Stimulated activated CD4-positive, alpha-beta T cell treated with anti-CD3 and anti-CD28 coated beads, Interleukin-15, amount 100 ng/mL, for 1 hour (primary cell): ENCODE data around the gene ZNF324.
"Not testable (repeated sequence)": the region's sequence is repeated elsewhere in the genome, so short reads cannot be mapped to it uniquely, and the experiment has no call there.

Source experiments
- DNase-seq, 2 donors: peaks; one replicate each; pipeline ENCODE4 v3.0.0-alpha.2; 2020; ENCODE audit warnings: low read depth in 1 of 2, low spot score in 1 of 2

ZNF324 gene

GRCh38 chr19:58498316-58499020 is 31.6 kb downstream of the ZNF324 start:
- no peak for DNase-seq

- peak; percentile 84 to 96 for DNase-seq
Measured at GRCh38 chr19:58499021-58499927, 32.4 kb downstream of the ZNF324 start.

DNA sequence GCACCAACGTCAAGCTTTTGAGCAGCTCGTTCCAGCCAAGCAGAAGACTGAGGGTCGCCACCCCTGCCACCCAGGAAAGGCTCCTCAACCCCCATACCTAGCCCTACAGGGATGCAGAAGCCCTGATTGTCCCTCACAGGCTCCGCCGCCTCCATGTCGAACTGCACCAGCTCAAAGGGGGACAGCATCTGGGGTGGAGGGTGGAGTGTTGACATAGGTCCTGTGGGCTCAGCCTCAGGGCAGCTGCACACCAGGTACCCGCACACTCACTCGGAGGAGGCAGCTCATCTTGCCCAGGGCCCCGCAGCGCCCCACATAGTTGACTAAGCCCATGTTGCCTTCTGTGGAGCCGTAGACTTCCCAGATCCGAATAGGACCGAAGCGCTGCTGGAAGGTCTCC is 33.4 kb downstream of the ZNF324 start:
- no peak for DNase-seq

DNA sequence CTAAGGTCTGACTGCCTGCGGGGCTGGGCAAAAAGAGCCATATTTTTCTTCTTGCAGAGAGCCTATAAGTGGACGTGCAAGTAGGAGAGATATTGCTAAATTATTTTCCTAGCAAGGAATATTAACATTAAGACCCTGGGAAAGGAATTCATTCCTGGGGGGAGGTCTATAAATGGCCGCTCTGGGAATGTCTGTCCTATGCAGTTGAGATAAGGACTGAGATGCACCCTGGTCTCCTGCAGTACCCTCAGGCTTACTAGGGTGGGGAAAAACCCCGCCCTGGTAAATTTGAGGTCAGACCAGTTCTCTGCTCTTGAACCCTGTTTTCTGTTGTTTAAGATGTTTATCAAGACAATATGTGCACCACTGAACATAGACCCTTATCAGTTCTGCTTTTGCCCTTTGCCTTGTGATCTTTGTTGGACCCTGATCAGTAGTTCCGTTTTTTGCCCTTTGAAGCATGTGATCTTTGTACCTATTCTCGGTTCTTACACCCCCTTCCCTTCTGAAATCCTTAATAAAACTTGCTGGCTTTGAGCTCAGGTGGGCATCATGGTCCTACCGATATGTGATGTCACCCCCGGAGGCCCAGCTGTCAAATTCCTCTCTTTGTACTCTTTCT is 40.8 kb downstream of the ZNF324 start:
- not testable (repeated sequence) for DNase-seq

- no peak for DNase-seq
Measured at GRCh38 chr19:58509731-58510083, 42.8 kb downstream of the ZNF324 start.

DNA sequence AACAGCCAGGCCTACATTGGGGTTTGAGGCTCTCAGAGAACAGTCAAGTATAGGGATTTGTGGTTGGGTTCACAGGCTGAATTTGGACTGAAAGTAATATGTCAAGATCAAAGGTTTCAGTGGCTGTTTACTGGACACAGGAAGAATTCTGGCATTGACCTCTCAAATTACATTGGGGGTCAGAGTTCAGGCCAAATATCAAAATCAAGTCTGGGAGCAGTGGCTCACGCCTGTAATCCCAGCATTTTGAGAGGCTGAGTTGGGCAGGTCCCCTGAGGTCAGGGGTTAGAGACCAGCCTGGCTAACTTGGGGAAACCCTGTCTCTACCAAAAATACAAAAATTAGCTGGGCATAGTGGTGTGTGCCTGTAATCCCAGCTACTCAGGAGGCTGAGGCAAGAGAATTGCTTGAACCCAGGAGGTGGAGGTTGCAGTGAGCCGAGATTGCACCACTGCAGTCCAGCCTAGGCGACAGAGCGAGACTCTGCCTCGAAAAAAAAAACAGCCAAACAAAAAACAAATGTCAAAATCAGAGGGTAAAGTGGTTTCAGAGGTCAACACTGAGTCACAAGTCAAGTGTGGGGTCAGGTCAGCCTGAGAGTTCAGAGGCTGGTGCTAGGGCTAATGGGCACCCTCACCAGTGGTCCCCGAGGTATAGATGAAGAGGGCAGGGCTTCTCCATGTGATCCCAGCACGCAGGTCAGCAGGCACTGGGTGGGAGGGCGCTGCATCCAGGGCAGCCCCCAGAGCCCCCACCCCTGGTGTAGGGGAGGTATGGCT is 43.4 kb downstream of the ZNF324 start:
- DNase-seq: no peak

DNA sequence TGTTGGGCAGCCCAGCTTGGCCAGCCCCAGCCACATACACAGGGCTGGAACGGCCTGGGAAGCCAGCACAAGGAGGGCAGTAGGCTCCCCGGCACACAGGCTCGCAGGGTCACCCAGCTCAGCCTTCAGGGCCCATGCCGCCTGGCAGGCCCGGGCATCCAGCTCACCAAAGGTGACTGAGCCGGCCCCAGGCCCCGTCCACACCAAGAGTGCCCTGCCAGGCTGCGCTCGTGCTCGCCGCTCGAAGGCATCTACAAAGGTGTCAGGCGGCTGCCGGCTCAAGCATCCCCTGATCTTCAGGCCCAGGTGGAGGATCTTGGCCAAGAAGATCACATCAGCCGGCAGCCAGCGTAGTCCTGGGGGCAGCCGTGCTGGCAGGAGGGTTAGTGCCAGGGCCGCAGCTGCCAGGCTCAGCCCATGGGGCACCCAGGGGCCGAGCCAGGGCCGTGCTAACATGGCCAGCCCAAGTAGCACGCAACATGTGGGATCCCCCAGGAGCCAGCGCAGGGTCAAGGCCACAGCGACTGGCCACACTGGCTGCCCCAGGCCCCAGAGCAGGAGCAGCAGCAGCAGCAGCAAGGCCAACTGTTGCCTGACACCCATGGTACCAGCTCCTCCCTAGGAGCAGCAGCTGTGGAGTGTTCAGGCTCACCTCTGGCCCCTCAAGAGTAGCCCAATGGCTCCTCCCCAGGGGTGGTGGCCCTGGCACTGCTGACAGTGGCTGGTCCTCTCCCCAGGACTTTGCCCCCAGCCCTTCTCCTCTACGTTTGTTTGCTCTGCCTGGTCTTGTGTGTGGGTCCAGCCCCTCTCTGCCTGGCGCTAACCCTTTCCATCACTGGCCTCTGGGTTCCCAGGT is 44.7 kb downstream of the ZNF324 start, which contains the start of gene SLC27A5:
SLC27A5 (minus strand) TSS at position 640 of the 856 bp plus-strand sequence; CDS start at position 603, 37 bp downstream.
- DNase-seq: no peak

DNA sequence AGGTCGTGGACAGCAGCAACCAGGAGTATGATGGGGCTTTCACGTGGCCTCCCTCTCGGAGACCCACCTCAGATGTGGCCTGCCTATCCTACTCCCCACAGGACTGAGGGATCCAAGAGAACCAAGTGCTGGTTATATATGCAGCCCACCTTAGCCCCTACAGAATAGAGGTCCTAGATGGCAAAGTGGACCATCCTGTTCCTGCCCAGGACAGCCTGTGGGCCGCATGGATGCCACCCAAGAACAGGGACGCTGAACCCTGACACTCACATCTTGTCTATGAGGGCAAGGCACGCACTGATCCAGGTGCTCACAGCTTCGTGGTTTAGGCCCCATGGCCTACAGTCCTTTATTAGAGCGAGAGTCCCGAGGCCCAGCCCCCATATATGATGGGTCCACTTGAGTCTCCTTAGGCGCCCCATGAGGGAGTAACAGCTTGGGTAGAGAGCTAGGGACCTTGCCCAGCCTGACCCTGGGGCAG is 46.4 kb downstream of the ZNF324 start:
- DNase-seq: no peak

DNA sequence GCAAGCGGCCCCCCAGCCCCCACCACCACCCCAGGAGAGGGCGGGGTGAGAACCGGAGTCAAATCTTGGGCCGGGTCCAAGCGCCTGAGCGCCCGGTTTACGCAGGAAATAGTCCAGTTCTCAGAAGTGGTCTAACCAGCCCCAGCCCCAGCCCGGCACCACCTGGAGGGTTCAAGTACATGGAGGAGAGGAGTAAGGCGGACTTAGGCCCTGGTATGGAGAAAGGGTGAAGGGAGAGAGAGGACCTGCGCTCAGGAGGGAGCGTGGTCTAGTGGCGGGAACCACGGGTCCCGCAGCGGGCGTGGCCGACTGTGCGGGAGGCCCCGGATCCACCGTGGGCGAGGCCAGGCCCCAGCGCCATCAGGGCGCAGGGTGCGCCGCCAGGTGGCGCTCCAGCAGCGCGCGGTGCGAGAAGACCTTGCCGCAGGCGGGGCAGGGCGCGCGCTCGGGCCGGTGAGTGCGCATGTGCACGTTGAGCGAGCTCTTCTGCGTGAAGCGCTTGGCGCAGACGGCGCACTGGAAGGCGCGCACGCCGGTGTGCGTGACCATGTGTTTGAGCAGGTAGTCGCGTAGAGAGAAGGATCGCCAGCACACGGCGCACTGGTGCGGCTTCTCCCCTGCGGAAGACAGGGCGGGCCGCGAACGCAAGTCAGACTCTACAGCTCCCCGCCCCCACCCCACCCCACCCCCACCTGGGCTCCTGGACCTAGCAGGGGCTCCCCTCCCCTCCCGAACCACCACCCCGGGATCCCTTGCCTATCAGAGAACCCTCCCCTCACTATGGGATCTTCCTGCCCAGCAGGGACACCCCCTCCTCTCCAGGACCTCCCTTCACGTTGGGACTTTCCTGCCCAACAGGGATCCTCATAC is 47.0 kb downstream of the ZNF324 start:
- DNase-seq: peak; percentile 83 to 94

DNA sequence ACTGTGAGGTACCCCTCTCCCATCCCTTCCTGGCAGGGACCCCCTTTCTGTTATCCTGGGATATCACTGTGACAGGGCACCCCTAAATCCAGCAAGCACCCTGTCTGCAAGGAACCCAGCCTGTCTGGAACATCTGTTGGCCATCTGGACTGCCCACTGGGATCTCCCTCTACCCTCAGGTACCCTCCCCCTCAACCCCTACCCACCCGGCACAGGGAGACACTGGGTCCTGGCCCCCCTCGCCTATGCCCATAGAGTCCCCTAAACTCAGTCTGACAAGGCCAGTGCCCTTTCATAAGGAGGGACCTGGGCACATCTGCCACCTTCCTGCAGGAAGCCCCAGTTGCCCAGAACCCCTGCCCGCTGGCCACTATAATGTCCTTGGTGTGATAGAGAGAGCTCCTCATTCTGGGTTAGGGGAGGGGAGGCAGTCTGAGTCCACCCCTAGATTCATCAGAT is 47.7 kb downstream of the ZNF324 start:
- no peak for DNase-seq

DNA sequence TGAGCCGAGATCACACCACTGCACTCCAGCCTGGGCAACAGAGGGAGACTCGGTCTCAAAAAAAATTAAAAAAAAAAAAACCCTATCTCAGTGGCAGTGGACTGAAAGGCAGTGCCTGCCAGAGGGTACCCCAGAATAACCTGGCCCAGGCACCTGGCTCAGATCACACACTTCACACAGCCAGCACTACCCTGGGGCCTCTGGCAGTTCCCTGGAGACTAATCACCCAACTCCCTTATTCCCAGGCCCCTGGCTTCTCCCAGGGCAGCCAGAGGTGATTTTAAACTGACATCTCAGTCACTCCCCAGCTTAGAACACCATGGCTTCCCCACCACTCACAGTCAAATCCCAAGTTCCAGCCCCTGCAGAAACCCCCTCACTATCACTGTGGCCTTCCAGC is 48.4 kb downstream of the ZNF324 start:
- no peak for DNase-seq

DNA sequence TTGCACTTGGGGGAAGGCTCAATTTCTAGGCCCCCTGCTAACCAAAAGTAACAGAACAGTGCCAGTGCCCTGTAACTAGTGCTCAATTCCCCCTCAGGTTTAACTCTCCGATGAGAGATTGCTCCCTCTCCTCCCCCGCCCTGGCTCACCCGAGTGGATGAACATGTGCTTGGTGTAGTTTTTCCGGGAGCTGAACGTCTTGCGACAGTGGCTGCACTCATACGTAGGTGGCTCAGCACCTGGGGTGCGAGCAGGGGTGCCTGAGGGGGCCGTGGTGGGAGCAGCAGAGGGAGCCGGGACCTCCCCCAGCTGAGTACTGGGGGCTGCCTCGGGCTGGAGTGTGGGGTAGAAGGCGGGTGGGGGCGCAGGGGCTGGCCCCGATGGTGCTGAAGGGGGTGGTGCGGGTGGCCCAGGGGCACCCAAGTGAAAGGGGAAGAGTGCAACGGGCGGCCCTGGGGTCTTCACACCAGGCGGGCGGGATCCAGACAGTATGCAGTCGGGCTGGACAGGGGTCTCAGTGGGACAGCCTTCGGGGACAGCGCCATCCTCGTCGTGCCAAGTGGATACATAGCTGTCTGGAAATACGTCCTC is 49.5 kb downstream of the ZNF324 start:
- no peak for DNase-seq

DNA sequence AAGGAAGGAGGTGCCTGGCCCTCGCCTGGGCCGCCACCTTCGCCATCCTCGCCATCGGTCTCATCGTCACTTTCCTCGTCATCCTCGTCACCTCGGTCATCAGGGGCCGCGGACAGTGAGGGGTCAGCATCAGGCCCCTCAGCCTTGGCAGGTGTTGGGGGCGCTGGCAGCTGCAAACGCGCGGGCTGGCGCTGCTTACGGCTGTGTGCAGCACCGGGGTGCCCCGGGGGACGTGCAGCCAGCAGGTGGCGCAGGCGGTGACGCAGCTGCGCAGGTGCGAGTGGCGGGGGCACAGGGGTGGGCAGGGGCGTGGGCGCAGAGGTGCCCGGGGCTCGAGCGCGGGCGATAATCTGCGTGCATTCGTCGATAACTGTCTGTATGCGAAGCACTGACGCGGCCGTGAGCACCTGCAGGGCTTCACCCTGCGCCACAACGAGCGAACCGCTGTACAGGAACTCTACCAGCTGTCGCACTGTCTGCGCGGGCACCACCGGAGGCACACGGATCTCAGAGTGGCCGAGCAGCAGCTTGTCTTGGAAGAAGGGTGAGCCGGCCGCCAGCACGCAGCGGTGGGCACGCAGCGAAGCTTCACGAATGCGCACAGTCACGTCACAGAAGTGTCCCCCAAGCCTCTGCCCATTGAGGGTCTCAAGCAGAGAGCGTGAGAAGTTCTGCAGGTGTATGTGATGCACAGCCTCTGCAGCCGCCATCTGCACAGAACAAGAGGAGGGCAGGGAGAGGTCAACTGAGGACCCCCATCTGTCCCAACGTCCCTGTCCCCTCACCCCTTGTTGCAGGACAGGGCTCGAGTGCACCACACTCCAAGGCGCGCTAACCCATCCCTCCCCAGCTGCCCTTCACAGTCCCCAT is 50.3 kb downstream of the ZNF324 start:
- no peak for DNase-seq

GRCh38 chr19:58518256-58519086 is 51.6 kb downstream of the ZNF324 start:
- no peak for DNase-seq

DNA sequence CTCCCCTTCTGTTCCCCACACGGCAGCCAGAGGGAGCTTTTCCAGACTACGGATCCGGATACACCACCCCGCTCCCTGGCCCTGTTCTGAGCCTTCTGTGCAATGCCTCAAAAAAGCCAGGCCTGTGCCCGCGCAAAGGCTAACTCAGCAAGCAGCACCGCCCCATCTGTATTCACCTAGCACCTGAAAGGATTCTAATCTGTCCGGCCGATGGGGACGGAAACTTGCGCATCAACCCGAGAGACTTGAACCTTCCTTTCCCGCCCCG is 52.1 kb downstream of the ZNF324 start:
- DNase-seq: peak in 1 of 2 donors; percentile 21

DNA sequence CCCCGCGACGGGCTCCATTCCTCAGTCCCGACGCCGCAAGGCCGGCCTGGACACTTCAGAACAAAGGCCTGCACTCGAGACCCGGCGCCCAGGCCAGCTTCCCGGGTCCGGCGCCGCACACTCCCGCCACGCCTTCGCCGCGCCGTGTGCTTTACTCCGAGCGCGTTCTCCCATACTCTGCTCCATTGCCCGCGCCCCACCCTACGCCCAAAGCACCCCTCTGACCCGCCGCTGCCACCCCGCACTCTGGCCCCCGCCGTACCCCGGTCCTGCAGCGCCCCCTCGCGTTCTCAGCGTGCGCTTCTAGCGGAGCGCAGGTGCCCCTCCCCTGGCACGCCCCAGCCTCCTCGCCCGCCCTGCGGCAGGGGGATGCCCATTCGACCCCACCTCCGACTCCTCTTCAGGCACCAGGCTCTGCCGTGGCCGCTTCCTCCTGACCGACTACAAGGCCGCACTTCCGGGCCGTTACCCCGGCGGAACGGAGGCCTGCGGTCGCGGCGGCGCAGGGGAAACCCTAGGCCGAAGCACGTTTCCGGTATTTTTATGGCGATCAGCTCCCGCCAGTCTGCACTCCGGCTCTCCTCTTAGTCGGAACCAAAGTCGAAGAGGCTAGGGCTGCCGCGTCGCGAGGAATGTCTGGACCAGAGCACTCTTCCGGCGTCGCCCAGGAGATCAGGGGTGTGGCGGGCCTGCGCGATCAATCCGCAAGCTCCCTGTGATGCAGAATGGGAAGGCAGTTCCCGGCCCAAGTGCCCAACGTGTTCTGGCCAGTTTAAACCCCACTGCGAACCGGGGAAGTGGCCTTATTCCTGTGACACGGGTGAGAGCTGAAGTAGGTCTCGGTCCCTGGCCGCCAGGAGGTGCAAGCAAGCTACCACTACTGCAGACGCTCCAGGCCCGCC is 52.7 kb downstream of the ZNF324 start, which contains the start of gene ZBTB45:
ZBTB45 (minus strand) TSS at position 456 of the 902 bp plus-strand sequence. CDS start 2,137 bp downstream, outside the sequence.
- peak; percentile 74 to 84 for DNase-seq
